ENCODE data around the gene HSPA12B.
A peak's percentile ranks its signal among the peaks of the same experiment; 100 is the strongest.

The HSPA12B gene

DNA sequence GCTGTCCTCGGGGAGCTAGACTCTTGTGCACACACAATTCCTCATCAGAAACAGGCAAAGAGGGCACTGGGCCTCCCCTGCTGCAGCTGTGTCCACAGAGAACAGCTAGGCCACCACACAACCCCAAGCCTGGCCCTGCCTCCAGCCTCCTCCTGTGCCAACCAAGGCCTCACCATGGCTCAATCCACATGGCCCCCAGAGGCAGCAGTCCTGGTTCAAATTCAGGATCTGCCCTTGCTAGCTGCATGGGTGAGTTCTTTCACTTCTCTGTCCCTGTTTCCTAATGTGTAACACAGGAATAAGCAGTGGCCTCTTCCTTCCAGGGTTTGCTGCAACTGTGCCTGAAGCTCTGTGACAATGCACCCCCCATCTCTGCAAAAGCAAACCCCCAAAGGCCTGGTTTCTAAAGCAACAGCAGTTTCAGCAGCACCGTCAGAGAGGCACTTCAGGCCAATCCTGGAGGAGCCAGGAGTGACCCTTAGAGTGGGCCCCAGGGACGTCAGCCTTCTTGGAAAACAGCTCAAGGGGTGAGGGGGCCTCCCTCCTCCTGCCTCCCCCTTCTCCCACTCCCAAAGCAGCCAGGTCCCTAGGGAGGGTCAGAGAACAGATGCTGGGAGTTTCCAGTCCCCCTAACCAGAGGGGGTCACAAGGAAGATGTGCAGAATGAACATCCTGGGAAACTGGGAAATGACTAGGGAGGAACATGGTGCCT lies 32.8 kb downstream of the HSPA12B start:
- no peak overlapping the region for H3K4me3 ChIP-seq (ENCODE audit: low read length)
- TF ChIP-seq, protein P1, sequence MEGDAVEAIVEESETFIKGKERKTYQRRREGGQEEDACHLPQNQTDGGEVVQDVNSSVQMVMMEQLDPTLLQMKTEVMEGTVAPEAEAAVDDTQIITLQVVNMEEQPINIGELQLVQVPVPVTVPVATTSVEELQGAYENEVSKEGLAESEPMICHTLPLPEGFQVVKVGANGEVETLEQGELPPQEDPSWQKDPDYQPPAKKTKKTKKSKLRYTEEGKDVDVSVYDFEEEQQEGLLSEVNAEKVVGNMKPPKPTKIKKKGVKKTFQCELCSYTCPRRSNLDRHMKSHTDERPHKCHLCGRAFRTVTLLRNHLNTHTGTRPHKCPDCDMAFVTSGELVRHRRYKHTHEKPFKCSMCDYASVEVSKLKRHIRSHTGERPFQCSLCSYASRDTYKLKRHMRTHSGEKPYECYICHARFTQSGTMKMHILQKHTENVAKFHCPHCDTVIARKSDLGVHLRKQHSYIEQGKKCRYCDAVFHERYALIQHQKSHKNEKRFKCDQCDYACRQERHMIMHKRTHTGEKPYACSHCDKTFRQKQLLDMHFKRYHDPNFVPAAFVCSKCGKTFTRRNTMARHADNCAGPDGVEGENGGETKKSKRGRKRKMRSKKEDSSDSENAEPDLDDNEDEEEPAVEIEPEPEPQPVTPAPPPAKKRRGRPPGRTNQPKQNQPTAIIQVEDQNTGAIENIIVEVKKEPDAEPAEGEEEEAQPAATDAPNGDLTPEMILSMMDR (IDR thresholded peaks at IDR 0.05; ENCODE audit: insufficient read depth, low read depth, low read length, missing control alignments), result no peak
- DNase-seq (ENCODE audit: low read depth), result no peak

DNA sequence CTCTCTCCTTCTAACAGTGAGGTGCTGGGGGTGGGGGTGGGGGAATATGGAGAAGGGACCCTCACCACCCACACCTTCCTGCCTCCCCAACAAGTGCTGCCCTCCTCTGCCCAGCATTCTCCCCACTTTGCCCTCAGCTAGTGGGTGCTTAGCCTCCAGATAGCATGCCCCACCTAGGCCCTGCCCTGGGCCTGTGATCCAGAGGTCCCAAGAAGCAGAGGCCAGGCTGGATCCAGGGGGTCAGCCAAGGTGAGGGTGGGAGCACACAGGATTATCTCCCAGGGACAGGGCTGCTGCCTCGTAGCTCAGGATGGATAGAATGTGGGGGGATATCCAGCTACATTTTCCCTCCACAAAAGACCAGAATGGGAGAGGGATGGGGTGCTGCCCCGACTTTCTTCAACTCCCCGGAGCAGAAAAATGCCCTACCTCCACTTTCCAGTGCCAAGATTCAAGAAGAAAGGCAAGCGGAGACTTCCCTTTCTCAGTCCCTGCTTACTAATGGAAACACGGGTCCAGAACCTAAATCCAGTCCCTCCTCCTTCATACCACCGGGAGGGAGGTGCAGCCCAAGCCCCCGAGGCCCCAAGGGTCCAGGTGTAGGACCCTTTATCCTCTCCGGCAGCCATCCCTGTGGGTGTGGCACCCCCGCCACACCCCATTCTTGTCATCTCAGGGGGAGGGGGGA lies 34.1 kb downstream of the HSPA12B start:
- TF ChIP-seq, protein P1 (IDR thresholded peaks at IDR 0.05; ENCODE audit: insufficient read depth, low read depth, low read length, missing control alignments), result no peak

DNA sequence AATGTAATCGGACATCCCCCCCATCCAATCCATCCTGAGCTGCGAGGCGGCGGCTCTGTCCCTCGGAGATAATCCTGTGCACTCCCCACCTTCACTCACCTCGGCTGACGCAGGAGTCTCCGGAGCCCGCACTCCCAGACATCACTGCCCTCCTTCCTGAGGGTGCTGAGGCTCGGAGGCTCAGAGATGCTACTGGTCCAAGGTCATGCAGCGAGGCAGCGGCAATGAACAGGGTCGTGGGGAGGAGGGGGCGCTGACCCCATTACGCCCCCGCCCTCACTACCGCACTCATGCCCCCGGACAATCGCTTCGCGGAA lies 34.6 kb downstream of the HSPA12B start:
- DNase-seq (ENCODE audit: low read depth), result no peak

More for the DNA sequence above, 34.1 kb downstream of the HSPA12B start:
- peak overlapping the region; percentile 65 for H3K4me3 ChIP-seq (ENCODE audit: low read length)
- no peak for DNase-seq (ENCODE audit: low read depth)

DNA sequence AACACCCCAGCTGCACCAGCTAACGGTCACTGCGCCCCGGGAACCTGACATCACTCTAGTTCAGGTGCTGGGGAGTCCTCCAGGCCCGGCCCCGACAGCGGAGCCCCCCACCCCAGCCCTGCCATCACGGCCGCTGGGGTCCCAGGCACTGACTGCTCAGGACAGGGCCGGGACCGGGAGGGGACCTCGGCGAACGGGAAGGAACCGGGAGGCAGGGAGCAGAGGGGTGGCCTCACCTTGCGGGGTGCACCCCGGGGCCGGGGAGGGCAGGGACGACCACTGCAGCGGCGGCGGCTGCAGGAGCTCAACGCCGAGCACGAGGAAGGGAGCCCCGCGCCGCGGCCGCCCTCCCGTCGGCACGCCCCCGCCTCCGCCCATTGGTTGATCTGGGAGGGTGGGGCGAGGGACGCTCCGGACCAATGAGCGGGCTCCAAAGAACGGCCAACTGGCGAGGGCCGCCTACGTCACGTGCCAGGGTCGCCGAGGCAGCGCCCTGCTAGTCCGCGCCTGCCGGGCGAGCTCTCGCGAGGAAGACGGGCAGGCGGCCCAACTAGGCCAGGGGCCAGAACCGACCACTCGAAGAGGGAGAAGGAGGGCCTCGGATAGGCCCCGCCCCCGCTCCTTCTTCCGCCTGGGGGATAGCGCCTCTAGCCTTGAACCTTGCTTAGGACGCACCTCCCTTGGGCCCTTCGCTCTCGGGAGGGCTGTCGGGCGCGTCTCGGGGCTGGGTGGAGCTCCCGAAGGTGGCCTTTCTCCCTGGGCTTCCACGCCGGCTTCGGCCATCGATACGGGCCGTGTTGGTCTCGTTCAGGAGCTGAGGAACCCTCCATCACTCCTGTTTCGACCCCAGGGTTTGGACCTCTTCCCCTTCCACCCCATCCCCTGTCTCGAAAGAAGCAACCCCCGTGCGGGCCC lies 35.2 kb downstream of the HSPA12B start, which contains the start of gene ADISSP:
Gene ADISSP, minus strand, starts transcription at position 327 of the 915 bp plus-strand sequence. CDS start 7,653 bp downstream, outside the sequence.
- TF ChIP-seq, protein P1 (IDR thresholded peaks at IDR 0.05; ENCODE audit: insufficient read depth, low read depth, low read length, missing control alignments), result no peak
- peak; percentile 99 for DNase-seq (ENCODE audit: low read depth)
- H3K4me3 ChIP-seq (ENCODE audit: low read length), result peak within 1 kb of the TSS; percentile 81

More for the DNA sequence above, 34.6 kb downstream of the HSPA12B start:
- TF ChIP-seq, protein P1 (IDR thresholded peaks at IDR 0.05; ENCODE audit: insufficient read depth, low read depth, low read length, missing control alignments), result no peak
- peak overlapping the region; percentile 65 for H3K4me3 ChIP-seq (ENCODE audit: low read length)

DNA sequence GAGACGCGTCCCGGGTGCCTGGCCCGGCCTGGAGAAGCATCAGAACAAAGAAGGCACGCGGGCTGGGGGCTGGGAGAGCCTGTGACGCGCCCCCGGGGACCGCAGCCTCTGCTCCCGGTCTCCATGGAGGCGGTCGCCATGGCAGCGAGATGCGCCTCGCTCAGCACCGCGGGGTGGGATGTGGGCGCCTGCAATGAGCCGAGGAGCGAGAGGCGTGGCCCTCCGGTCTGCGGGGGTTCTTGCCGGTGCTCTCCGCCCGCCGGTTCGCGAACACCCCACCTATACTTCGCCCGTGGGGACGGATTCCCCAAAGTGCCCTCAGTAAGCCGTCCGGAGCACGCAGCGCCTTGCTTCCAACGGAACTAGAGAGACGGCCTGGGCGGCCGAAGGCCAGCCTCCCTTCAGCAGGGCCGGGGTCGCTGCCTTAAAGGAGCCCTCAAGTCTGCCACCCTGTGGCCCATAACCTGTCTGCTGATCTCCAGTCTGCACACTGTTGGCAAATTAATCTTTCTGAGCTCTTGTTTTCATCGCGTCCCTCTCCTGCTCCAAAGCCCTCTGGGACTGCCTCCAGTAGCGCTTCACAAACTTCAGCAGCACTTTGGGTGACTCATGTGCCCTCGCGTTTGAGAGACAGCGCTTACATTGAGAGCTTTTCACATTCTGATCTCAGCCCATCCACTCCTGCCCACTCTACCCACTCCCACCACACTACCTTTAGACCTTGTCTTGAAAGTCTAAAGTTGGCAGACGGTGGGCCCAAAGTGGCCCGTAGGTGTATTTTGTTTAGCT lies 36.1 kb downstream of the HSPA12B start:
- H3K4me3 ChIP-seq (ENCODE audit: low read length), result peak overlapping the region; percentile 81
- TF ChIP-seq, protein P1 (IDR thresholded peaks at IDR 0.05; ENCODE audit: insufficient read depth, low read depth, low read length, missing control alignments), result peak; percentile 45
- DNase-seq (ENCODE audit: low read depth), result peak; percentile 77

DNA sequence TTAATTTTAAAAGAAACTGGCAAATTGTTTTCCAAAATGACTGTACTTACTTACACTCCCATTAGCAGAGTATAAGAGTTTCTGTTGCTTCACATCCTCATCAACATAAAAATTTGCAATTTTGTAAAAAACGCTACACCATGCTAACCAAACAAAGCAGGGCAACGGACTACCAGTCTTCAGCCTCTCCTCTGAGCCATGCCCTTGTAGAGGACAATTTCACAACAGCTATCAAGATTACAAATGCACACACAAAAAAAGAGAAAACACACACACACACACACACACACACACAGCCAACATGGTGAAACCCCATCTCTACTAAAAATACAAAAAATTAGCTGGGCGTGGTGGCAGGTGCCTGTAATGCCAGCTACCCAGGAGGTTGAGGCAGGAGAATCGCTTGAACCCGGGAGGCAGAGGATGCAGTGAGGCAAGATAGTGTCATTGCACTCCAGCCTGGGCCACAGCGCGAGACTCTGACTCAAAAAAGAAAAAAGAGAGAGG lies 39.1 kb downstream of the HSPA12B start:
- no peak for DNase-seq (ENCODE audit: low read depth)
- H3K4me3 ChIP-seq (ENCODE audit: low read length), result no peak overlapping the region
- TF ChIP-seq, protein P1 (IDR thresholded peaks at IDR 0.05; ENCODE audit: insufficient read depth, low read depth, low read length, missing control alignments), result no peak

All from epithelial cell of esophagus (primary cell).